ENCODE results near the gene ATP5PD.

Gene ATP5PD

GRCh38 chr17:75046407-75047289 lies at the start of gene ATP5PD, which contains the start of gene KCTD2:
ATP5PD (minus strand) TSS chr17:75046969; CDS start chr17:75042650, 4,319 bp downstream.
KCTD2 (plus strand) TSS chr17:75047225; CDS start chr17:75047251, 26 bp downstream.
- DNase-seq (ENCODE audit: low spot score) = peak; percentile 99

GRCh38 chr17:75096082-75096625 lies 49.4 kb upstream of the ATP5PD start:
- DNase-seq (ENCODE audit: low spot score) = peak; percentile 91

GRCh38 chr17:75094871-75095399 lies 48.2 kb upstream of the ATP5PD start:
- DNase-seq (ENCODE audit: low spot score) = no peak

- DNase-seq (ENCODE audit: low spot score) = no peak
Measured at GRCh38 chr17:75093548-75094158, 46.9 kb upstream of the ATP5PD start.

GRCh38 chr17:75091855-75092327 lies 45.1 kb upstream of the ATP5PD start:
- DNase-seq (ENCODE audit: low spot score) = no peak

GRCh38 chr17:75090871-75091854 lies 44.4 kb upstream of the ATP5PD start:
- no peak for DNase-seq (ENCODE audit: low spot score)

GRCh38 chr17:75088465-75089417 lies 42.0 kb upstream of the ATP5PD start:
- DNase-seq (ENCODE audit: low spot score) = no peak

- DNase-seq (ENCODE audit: low spot score) = peak; percentile 87
Measured at GRCh38 chr17:75087558-75088453, 41.0 kb upstream of the ATP5PD start, which contains the start of gene SLC16A5. SLC16A5 (plus strand) TSS chr17:75087954; CDS start chr17:75093637, 5,683 bp downstream.

GRCh38 chr17:75087182-75087557 lies 40.4 kb upstream of the ATP5PD start:
- DNase-seq (ENCODE audit: low spot score) = no peak

GRCh38 chr17:75086496-75087181 lies 39.9 kb upstream of the ATP5PD start:
- DNase-seq (ENCODE audit: low spot score) = no peak

GRCh38 chr17:75084039-75084660 lies 37.4 kb upstream of the ATP5PD start:
- peak; percentile 71 for DNase-seq (ENCODE audit: low spot score)

GRCh38 chr17:75082683-75083082 lies 35.9 kb upstream of the ATP5PD start:
- DNase-seq (ENCODE audit: low spot score) = no peak

- DNase-seq (ENCODE audit: low spot score) = no peak
Measured at GRCh38 chr17:75081611-75082540, 35.1 kb upstream of the ATP5PD start.

GRCh38 chr17:75079023-75079373 lies 32.2 kb upstream of the ATP5PD start:
- no peak for DNase-seq (ENCODE audit: low spot score)

GRCh38 chr17:75078284-75079022 lies 31.7 kb upstream of the ATP5PD start:
- DNase-seq (ENCODE audit: low spot score) = no peak

Data from HuH-7 (cell line).